Caco-2 (cell line): ENCODE data around the gene ANKRD34C. TPM values are rescaled to one million over a fixed set of nuclear protein-coding genes. Genes with fewer than 3 reads are reported as not detected.

Experiments
- BruUV-seq: library from RNA; stranded (reverse); fragments of 400-500 nt; replicated peaks from 2 replicates; lab custom pipeline; 2021; lab: Mats Ljungman, UMichigan
- CTCF ChIA-PET: fragments of 300-600 bp; sonication (Branson Sonifier 250); formaldehyde crosslinking; loops from one replicate; lab custom pipeline; 2022; ENCODE audit warnings: antibody characterized with exemption; lab: Charles Lee
- POLR2A ChIA-PET: fragments of 300-600 bp; sonication (Branson Sonifier 250); formaldehyde crosslinking; loops from one replicate; lab custom pipeline; 2022; ENCODE audit warnings: antibody characterized with exemption; lab: Charles Lee
- DNase-seq, 2 experiments: peaks; one replicate each; pipeline versions ENCODE4 v3.0.0 to v3.0.0-alpha.2; 2020 to 2022
- H3K27me3 ChIP-seq: replicated peaks from 2 replicates; pipeline ENCODE4 v1.6.0; 2011; ENCODE audit warnings: low read length; ENCODE audit not compliant: control insufficient read depth, insufficient read depth
- H3K36me3 ChIP-seq: 2 replicates; pipeline ENCODE4 v1.5.1; 2011; ENCODE audit warnings: low read length; ENCODE audit not compliant: control insufficient read depth, insufficient read depth
- H3K4me1 ChIP-seq: fragments of 250-450 bp; sonication (Bioruptor Pico); 2 replicates; pipeline ENCODE4 v1.5.1; 2020; ENCODE audit warnings: mild to moderate bottlenecking
- H3K4me3 ChIP-seq: 2 replicates; pipeline ENCODE4 v1.5.1; 2011; ENCODE audit warnings: low read depth, mild to moderate bottlenecking, control low read depth, low read length
- H3K9me3 ChIP-seq: fragments of 250-450 bp; sonication (Bioruptor Pico); 2 replicates; pipeline ENCODE4 v1.5.1; 2020; ENCODE audit warnings: mild to moderate bottlenecking, moderate library complexity
- H3K27ac Mint-ChIP-seq: one replicate; pipeline ENCODE4 v1.8.0; 2022; ENCODE audit warnings: mixed read lengths; ENCODE audit not compliant: unreplicated experiment
- H3K27me3 Mint-ChIP-seq: one replicate; pipeline ENCODE4 v1.8.0; 2022; ENCODE audit warnings: mixed read lengths; ENCODE audit not compliant: insufficient read depth, unreplicated experiment
- H3K36me3 Mint-ChIP-seq: one replicate; pipeline ENCODE4 v1.8.0; 2022; ENCODE audit warnings: mild to moderate bottlenecking, mixed read lengths; ENCODE audit not compliant: insufficient read depth, unreplicated experiment
- H3K4me1 Mint-ChIP-seq: one replicate; pipeline ENCODE4 v1.8.0; 2022; ENCODE audit warnings: low read depth, mixed read lengths; ENCODE audit not compliant: unreplicated experiment
- H3K4me3 Mint-ChIP-seq: one replicate; pipeline ENCODE4 v1.8.0; 2022; ENCODE audit warnings: mild to moderate bottlenecking, moderate library complexity, mixed read lengths; ENCODE audit not compliant: unreplicated experiment
- H3K9me3 Mint-ChIP-seq: one replicate; pipeline ENCODE4 v1.8.0; 2022; ENCODE audit warnings: mixed read lengths; ENCODE audit not compliant: unreplicated experiment
- intact Hi-C: fragments of 100-400 bp; cut with micrococcal nuclease; formaldehyde crosslinking; loops from one replicate; pipeline ENCODE4 v1.10.0; 2022; ENCODE audit not compliant: unreplicated experiment
- total RNA-seq: library from RNA; stranded (reverse); gene quantifications from 2 replicates; pipeline ENCODE4 v1.2.3, GENCODE V29; 2022
- TF ChIP-seq, protein P1 (sequence below), 2 experiments: fragments of 200-600 bp in 1 of 2; IDR thresholded peaks; 1 replicate in 1 of 2; 2 replicates in 1 of 2; pipeline versions ENCODE4 v1.5.1 to v1.8.0; 2011 to 2022; ENCODE audit warnings: antibody characterized with exemption in 1 of 2, control low read depth in 1 of 2, inconsistent platforms in 1 of 2, low read depth in 1 of 2, low read length in 1 of 2, mild to moderate bottlenecking in 1 of 2, moderate library complexity in 1 of 2; ENCODE audit not compliant: insufficient read depth in 1 of 2, severe bottlenecking in 1 of 2, unreplicated experiment in 1 of 2

Gene ANKRD34C
- total RNA-seq, 1 experiment from 2014 or later: not detected

DNA sequence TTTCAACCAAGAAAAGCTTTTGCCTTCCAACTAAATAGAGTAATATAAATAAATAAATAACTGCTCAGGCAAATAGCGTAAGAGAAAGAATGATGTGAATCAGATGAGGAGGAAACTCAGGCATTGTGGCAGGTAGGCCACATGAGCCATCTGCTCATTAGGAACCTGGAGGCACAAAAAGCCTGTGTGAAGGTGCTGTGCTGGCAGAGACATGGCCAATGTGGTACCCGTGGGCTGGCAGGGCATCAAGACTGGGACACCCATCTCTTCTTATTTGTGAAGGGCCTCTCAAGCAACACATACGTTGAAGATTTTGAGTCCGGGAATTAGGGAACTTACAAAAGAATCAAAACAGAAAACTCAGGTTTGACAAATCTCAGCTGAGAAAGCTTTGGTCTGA is 9.5 kb downstream of the ANKRD34C start:
- Mint-ChIP-seq H3K36me3 (no peaks in the 10 kb centered on the region), H3K9me3 (no peaks in the 10 kb centered on the region), H3K27me3 (peaks cover 17% of the 10 kb centered on the region), H3K4me3 (no peak overlapping the region), H3K4me1 (no peaks in the 10 kb centered on the region), H3K27ac (no peak overlapping the region)
- TF ChIP-seq, protein P1, sequence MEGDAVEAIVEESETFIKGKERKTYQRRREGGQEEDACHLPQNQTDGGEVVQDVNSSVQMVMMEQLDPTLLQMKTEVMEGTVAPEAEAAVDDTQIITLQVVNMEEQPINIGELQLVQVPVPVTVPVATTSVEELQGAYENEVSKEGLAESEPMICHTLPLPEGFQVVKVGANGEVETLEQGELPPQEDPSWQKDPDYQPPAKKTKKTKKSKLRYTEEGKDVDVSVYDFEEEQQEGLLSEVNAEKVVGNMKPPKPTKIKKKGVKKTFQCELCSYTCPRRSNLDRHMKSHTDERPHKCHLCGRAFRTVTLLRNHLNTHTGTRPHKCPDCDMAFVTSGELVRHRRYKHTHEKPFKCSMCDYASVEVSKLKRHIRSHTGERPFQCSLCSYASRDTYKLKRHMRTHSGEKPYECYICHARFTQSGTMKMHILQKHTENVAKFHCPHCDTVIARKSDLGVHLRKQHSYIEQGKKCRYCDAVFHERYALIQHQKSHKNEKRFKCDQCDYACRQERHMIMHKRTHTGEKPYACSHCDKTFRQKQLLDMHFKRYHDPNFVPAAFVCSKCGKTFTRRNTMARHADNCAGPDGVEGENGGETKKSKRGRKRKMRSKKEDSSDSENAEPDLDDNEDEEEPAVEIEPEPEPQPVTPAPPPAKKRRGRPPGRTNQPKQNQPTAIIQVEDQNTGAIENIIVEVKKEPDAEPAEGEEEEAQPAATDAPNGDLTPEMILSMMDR (IDR thresholded peaks at IDR 0.05; ENCODE audit: insufficient read depth in 1 of 2, low read depth in 1 of 2, low read length in 1 of 2, severe bottlenecking in 1 of 2, unreplicated experiment in 1 of 2): no peak
- intact Hi-C loops: no loop called here
- Histone ChIP-seq H3K36me3 (no peaks in the 10 kb centered on the region), H3K4me3 (no peak overlapping the region), H3K9me3 (no peaks in the 10 kb centered on the region), H3K4me1 (no peaks in the 10 kb centered on the region), H3K27me3 (no peaks in the 10 kb centered on the region)
- DNase-seq: no peak
- ChIA-PET CTCF (no interaction called here), POLR2A (no interaction called here)
- BruUV-seq: no TSS peak

DNA sequence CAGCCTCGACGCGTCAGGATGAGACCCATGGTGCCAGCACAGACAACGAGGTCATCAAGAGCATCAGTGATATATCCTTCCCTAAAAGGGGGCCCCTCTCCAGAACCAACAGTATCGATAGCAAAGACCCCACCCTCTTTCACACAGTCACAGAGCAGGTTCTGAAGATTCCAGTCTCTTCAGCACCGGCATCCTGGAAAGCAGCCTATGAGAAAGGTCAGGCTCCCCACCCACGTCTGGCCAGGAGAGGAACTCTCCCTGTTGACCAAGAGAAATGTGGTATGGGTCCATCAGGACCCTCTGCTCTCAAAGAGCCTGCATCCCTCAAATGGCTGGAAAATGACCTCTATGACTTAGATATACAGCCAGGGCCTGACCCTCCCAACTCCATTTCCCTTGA is 11.6 kb downstream of the ANKRD34C start:
- Mint-ChIP-seq H3K4me3 (no peak overlapping the region), H3K9me3 (no peaks in the 10 kb centered on the region), H3K36me3 (no peaks in the 10 kb centered on the region), H3K4me1 (no peaks in the 10 kb centered on the region), H3K27me3 (peaks cover 16% of the 10 kb centered on the region), H3K27ac (no peak overlapping the region)
- Histone ChIP-seq H3K9me3 (no peaks in the 10 kb centered on the region), H3K4me3 (no peak overlapping the region), H3K36me3 (no peaks in the 10 kb centered on the region), H3K4me1 (no peaks in the 10 kb centered on the region), H3K27me3 (no peaks in the 10 kb centered on the region)
- ChIA-PET POLR2A (no interaction called here), CTCF (no interaction called here)
- TF ChIP-seq, protein P1 (IDR thresholded peaks at IDR 0.05; ENCODE audit: insufficient read depth in 1 of 2, low read depth in 1 of 2, low read length in 1 of 2, severe bottlenecking in 1 of 2, unreplicated experiment in 1 of 2): no peak
- no peak for DNase-seq
- BruUV-seq: no TSS peak
- intact Hi-C loops: no loop called here

DNA sequence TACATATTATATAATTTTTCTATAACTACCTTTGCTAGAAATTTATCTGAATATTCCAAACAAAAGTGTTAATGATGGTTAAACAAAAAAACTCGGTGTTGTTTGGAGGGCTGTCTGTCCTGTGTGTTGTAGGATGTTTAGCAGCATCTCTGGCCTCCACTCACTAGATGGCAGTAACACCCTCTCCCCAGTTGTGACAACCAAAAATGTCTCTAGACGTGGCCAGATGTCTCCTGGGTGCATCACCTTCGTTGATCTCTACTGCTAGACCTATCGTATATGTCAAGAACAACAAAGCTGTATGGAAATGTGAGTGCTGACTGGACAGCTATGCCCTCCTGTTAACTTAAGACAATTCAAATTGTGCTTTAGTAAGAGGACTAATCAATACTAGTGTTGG is 14.1 kb downstream of the ANKRD34C start:
- no peaks in the 10 kb centered on the region for H3K36me3 Mint-ChIP-seq
- POLR2A ChIA-PET: no interaction called here
- H3K27me3 Mint-ChIP-seq: peaks cover 10% of the 10 kb centered on the region

More for the DNA sequence above, 14.1 kb downstream of the ANKRD34C start:
- no peaks in the 10 kb centered on the region for H3K4me1 Mint-ChIP-seq
- H3K9me3 ChIP-seq: no peaks in the 10 kb centered on the region
- no peaks in the 10 kb centered on the region for H3K36me3 ChIP-seq
- no peaks in the 10 kb centered on the region for H3K27me3 ChIP-seq
- H3K27ac Mint-ChIP-seq: no peak overlapping the region
- H3K9me3 Mint-ChIP-seq: no peaks in the 10 kb centered on the region
- CTCF ChIA-PET: no interaction called here
- H3K4me1 ChIP-seq: no peaks in the 10 kb centered on the region
- intact Hi-C loops: no loop called here
- TF ChIP-seq, protein P1 (IDR thresholded peaks at IDR 0.05; ENCODE audit: insufficient read depth in 1 of 2, low read depth in 1 of 2, low read length in 1 of 2, severe bottlenecking in 1 of 2, unreplicated experiment in 1 of 2): peak; percentile 33 to 36
- no TSS peak for BruUV-seq
- DNase-seq: peak in 1 of 2 experiments; percentile 13
- no peak overlapping the region for H3K4me3 ChIP-seq
- no peak overlapping the region for H3K4me3 Mint-ChIP-seq
